GM18511 (cell line): ENCODE data around the gene SFXN5.
"Not testable (repeated sequence)": the region's sequence is repeated elsewhere in the genome, so short reads cannot be mapped to it uniquely, and the experiment has no call there.

Experiments
- ATAC-seq: cut with Tn5 transposase; IDR thresholded peaks from one replicate; pipeline ENCODE4 v1.9.1; 2021; ENCODE audit warnings: mild to moderate bottlenecking, moderate library complexity; ENCODE audit not compliant: unreplicated experiment

The SFXN5 gene

DNA sequence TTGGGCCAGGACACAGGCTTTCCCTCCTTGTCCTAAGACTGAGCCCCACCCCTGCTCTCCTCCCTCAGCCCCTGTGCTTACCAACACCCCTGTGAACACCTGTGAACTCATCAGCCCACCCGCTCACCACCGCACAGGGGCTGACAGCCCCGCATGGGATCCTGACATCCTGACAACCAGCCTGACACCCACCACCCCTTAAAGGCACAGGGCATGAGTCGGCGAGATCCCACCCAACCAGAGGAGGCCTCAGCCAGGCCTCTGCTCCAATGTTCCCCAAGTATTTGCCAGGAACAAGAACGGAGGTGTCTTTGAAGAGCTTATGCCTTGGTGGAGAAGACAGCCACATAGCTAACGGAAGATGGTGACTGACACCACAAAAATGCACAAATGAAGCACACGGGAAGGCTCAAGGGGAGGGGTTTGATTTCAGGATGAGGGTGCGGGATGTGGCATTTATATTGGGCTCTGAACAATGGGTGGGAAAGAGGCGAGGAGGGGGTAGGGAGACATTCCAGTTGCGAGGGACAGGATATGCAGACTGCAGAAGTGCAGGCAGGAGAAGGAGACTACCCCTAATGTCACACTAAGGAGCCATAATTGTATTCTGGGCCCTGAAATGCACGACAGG is 30.2 kb upstream of the SFXN5 start:
- no peak for ATAC-seq

DNA sequence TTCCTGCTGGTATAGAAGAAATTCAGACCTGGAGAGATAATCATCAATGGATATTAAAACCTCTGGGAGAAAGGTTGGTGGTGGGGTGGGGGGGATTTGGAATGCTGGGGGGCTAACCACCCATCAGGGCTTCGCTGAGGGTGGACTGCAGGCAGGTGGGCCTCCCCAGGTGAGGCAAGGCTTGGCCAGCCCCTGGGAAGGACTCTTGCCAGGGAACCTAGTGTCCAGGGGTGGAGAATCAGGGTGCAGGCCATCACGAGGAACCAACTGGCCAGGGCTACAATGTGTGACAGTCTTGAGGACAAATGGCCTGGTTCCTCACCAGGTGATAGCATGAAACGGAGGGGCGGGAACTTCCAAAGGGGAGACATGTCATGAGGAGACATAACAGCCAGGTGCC is 29.4 kb upstream of the SFXN5 start:
- ATAC-seq = no peak

DNA sequence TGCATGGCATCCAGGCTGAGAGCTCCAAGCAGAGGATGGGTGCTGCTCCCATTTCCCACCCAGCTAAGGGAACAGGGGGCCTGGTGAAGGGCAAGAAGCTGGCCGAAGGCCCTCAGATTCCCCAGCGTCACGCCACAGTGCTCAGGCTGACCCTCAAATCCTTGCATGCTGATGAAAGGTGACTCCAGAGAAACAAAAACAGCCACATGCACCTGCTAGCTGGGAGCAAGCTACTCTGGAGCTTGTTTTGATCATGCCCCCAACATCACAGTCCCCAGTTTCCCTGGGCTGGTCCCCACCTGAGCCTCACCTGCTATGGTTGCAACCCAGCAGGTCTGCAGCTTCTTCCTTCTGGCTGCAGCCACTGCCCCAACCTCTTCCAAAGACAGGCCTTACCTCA is 28.0 kb upstream of the SFXN5 start:
- ATAC-seq = no peak

DNA sequence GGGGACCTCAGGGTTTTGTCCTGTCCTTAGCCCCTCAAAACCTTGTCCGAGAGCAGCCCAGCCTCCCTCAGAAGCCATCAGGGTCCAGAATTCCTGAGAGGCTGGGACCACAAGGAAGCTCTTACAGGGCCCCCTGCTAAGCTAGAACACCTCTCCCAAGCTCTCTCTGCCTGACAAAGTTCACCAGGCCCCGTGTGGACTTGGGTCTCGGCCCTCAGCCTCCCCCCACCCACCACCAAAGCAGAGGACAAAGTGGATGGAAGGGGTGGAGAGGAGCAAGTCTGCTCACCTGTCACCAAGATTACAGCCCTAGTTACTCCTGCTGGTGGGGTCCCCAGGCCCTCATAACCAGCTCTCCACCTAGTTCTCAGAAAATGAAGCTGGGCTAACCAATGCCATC is 24.4 kb upstream of the SFXN5 start:
- no peak for ATAC-seq

DNA sequence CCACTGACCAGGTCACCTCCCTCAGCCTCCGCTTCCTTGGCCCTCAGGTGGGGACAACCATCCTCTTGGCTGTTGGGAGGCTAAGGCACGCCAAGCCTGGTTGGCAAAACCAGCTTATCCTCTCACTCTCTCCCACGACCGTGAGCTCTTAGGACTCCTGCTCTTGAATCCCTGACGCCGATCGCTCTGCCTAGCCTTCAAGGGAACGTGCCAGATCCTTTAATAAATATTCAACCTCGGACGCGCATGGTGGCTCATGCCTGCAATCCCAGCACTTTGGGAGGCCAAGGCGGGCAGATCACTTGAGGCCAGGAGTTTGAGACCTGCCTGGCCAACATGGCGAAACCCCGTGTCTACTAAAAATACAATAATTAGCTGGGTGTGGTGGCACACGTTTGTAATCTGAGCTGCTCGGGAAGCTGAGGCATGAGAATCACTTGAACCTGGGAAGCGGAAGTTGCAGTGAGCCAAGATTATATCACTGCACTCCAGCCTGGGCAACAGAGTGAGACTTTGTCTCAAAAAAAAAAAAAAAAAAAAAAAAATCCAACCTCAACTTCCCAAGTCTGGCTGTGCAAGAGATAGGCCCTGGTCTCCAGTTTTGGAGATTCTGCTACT is 22.2 kb upstream of the SFXN5 start:
- ATAC-seq = not testable (repeated sequence)

DNA sequence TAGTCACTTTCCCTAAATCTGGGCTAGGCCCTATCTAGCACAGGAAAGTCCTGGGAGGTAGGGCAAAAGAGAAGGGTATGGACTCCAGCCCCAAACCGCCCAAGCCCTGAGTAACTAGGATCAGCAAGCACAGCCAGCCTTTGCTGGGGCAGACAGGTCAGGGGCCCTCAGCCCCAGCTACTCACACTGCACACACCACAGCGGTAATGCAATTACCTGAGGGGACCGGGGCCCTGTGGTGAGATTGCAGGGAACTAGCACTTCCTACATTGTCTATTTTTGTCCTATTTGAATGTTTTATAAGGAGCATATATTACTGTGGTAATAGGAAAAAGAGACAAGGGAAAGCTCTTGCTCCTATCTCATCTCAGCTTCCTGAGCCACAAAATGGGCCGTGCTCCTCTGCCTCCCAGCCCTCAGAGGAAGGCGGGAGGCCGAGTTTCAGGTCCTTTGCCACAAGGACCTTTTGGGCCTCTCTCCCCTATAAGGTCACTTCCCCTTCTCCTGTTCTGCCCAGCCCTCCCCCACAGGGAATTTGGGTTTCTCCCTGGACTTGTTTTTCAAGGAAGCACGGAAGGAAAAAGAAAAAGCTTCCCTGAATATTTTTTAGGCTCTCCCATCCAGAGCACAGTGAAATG is 20.8 kb upstream of the SFXN5 start:
- ATAC-seq = no peak

DNA sequence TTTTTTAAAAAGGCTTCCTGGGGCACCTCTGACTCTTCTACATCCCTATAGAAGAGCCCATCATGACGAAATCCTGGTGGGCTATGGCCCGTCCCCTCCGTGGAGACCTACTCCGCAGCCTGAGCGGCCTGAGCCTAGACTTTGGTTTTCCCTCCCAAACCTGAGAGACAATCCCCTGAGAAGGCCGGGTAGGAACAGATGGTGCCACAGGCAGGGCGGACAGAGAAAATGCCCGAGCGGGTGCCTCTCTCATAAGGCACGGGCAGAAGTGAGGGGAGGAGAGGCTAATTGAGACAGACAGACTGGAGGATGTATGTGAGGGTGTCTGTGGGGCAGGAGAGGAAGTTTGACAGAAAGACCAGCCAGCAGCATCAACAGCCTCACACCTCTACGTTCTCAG is 20.2 kb upstream of the SFXN5 start:
- no peak for ATAC-seq

DNA sequence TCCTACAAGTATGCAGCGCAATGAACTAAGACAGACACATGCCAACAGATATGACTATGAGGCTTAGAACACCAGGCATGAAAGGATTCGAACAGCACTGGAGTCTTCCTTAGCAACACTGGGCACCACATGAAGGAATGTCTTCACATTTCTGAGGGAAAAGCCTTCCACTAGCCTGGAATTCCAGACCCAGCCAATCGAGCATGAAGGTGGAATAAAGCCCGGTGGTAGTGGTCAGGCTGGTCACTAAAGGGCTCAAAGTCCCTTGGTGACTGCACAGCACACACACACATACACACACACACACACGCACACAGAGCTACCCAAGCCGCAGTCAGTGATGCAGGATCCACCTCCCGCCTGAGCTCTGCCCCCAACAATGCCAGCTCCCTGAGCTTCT is 19.7 kb upstream of the SFXN5 start:
- ATAC-seq = no peak

DNA sequence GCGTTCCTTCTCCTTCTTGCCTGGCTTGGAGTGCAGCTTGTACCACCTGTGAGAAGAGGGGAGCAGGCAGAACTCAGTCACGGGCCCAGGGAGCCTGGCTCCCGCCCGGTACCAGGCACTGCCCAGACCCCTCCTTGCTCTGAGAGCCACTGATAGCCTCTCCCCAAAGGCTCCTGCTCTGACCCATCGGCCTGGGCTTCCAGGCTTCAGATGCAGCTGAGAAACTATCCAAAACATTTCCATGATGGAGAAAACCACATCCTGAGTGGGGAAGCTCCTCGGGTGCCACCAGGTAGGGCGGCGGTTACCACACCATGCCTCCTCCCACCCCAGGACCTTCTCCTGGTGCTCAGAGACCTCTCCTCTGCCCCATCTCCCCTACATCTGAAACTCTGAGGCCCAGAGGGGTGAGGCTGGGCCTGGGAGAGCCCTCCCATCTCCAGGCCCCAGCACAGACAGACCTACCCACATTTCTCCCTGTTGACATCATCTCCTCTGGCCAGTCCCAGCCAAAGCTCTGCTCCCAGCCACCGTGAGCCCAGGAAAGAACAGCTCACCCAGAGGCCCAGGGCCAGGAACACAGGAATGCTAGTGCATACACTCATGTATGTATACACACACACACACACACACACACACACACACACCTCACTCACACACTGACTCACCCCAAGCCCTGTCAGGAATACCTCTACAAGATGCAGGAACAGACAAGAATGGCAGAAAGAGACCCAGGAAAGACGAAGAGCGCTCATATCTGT is 17.9 kb upstream of the SFXN5 start:
- no peak for ATAC-seq

DNA sequence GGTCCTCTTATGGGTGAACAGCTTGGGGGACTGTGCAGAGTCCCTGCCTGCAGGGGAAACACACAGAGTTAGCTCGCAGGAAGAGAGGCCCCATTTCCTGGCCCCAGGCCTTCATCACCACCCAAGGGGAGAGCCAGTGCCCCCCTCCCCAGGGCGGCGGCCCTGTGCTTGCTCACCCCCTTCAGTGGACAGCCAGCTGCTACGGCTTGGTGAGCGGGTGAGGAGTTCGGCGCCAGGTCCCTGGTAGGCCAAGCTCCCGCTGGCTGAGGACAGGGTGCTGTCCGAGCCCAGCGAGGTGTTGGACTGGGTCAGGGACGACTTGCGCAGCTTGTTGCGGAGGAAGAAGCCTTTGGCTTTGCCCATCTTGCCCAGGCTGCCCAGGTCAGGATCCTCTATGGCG is 17.2 kb upstream of the SFXN5 start:
- no peak for ATAC-seq

DNA sequence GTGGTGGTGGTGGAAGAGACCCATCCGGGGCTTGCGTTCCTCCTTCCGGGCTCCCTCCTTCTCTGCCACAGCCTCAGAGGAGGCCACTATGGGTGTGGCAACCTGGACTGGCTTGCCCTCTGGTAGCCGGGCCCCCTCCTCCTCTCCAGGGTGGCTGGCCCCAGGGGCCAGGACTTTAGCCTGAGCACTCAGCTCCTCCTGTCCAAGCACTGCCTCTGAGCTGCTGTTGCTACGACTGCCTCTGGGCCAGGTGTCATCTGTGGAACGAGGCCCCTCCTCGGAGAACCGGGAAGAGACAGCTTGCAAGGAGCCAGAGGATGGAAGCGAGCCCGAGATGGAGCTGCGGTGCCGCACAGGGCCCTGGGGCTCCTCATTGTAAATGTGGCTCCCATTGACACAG is 16.7 kb upstream of the SFXN5 start:
- ATAC-seq = no peak

DNA sequence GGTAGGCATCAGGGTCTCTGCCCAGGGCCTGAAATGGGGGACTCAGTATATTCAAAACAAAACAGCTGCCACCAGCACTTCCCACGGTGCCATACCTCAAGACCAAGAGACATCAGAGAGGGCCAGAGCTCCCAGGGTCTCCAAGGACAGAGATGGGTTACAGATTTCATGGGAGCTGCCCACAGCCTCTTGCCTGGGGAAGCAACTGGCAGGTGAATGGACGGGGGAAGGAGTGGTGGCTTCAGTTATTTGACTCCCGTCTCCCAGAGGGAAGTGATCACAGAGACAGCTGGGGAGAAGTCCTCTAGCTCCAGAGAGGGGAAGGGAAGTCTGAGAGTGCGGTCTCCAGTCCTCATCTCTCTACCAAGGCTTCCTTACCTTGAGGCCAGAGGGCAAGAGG is 15.8 kb upstream of the SFXN5 start:
- no peak for ATAC-seq

DNA sequence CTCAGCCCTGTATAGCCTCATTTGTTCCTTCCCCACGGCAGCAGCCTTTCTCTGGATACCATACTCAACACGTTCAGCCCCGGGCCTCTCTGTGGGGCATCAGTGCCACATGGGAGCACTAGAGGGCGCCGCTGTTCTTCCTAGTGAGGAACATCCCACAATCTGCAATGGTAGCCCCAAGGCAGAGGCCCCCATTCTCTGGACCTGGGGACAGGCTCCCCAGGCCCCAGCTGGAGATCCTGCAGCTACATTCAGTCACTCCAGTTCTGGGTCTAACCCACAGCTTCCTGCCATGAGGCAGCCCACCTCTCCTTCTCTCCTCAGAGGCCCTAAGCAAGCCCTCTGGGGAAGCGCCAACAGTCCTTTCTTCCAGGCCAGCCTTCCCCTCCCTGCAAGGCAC is 14.2 kb upstream of the SFXN5 start:
- peak; percentile 96 for ATAC-seq

DNA sequence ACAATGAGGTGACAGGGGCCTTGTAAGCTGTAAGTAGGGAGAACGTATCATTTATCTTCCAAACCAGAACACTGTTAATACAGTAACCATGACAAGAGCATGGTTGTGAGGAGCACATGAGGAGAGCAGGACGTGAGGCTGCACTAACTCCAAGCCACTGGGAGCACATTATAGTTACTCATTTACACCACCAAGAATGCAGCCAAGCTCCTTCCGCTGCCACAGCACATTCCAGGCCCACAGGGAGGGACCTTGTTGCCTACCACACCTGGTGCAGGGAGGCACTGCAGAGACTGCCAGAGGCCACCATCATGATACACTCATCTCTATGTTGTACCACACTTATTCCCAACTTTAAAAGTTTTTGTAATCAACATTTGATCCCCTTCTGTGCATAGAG is 13.5 kb upstream of the SFXN5 start:
- no peak for ATAC-seq

DNA sequence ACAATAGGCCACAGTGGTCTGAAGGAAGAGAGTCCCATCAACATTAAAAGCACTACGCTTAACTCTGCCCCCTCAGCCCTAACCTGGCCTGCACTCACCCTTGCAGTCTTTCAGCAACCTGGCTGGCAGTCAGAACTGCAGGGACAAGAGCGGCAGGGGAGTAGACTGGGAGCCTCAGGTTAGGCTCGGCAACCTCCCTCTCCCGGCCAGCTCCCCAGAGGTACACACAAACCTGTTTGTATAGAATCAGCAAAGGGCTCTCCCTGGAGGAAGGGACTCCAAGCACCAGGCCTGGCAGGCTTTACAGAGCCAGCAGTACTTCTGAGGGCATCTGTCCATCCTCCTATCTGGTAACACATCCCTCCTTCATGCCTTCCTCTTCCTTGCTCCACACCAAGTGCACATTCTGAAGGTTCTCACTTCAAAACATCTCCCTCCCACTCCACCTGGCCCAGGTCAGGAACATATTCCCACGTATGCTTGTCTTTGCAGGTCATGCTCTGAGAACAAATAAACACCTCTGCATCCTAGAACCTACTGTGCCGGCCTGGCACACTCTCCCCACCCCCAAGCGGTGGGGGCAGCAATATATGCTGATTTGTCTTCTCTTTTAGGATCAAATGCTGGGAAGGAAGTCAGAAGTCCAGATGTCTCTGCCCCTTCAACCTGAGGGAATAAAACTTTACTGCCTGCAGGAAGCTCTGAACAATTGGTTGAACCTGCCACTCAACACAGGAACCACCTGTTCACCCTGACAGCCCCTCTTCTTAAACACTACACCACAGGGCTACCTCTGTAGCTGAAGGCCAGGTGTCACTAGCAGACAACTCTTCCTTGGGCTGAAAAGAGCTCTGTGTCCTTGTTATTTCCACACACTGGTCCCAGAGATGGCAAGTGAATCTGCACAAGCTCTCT is 12.6 kb upstream of the SFXN5 start:
- ATAC-seq = no peak

DNA sequence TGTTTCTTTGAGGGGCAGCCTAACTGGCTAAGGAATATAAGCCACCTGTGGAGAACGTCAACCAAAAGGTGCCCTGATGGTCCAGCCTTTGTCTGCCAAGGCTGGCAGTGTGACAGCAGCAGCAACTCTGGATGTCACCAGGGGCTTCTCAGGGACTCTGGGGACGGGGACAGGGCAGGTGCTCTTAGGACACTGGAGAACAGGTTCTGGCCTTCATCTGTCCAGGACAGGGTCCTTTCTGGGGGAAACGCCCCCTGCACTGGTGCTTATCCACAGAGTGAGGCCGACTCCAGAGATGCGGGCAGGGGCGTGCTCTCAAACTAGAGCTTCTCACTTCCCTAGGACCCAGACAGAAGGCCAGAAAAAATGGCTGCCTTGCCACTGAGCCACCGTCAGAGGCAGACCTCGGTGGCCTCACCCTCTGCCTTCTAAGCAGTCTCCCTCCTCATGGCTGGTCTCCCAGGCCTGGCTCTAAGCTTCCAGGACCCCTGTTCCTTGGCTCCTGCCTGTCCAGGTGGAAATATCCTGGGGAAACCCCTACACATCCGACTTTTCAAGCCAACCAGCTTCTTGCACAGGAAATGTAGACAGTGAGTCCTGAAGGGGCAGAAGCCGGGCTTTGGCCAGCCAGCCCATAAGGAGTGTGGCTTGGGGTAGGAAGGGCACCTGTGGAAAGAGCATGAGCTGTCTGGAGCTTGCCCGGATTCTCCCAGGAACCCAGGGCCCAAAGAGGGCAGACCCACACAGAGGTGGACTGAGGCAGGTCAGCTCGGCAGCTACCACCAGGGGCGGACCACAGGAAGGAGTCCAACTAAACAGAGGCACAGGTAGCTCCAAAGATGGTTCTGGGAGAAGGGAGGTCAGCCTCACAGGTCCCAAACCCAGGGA is 11.3 kb upstream of the SFXN5 start:
- ATAC-seq = no peak

DNA sequence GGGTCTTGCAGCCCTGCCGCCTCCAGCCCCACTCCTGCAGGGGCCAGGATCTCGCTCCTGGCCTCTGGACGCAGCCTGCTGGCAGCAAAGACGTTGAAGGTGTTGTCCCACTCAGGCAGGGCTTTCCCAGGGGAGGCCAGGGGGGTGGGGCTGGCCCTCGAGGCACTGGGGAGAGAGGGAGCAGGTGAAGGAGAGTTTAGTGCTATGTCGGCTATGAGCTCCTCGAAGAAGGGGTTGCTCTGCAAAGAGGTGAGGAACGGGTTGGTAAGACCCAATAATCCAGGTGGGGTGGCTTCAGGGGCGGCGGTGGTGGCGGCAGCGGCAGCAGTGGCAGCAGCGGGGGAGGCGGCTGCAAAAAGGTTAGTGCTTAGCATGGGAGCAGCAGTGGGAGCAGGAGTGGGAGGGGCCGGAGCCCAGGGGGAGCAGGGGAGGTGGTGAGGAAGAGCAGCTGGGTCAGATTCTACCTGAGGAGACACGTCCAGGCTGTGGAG is 9.7 kb upstream of the SFXN5 start:
- no peak for ATAC-seq

DNA sequence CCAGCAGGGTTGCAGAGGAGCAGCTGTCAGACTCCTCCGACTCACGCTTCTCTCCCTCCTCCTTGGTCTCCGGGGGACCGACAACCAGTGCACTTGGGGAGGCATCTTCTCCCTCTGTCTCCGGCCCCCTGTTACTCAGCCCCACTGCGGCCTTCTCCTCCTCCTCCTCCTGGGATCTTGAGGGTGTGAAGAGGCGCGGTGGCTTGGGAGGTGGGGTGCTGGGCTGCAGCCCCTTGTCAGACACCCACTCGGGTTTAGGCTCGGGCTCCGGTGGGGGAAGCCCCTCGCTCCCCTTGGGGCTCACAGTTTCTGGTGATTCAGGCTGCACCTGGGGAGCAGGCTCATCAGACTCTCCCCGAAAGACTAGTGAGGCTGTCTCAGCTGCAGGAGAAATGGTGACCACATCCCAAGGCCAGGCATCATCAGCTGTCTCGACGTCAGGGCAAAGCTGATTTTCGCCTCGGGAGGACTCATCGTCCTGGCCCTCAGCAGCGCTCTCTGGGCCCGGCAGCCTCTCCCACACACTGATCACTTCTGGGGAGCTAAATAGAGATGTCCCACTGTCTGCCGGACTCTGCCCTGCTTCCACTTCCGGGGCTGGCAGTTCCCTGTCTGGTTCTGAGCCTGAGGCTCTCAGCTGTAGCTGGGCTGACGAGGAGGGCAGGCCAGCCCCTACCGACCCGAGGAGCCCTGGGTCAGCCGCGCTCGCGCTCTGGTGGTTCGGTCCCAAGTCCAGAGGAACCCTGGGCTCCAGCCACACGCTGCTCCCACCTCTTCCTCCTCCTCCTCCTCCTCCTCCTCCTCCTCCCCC is 9.0 kb upstream of the SFXN5 start:
- no peak for ATAC-seq

DNA sequence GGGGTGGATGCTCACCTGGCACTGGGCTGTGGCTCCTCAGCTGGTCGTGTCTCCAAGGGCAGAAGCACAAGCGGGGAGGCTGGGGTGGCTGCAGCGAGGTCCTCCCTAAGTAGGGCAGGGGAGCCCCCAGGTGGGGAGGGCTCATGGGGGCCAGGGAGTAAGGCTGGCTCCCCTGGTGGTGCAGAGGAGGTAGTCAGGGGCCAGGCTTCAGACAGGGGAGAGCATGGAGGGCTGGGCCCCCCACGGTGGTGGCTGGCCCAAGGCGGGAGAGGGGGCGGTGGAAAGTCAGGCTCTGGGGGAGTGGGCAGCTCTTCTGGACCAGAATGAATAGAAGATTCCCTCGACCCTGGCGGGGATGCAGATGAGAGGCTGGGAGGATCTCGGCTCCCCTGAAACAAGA is 8.1 kb upstream of the SFXN5 start:
- ATAC-seq = no peak
